HFFc6 (cell line): ENCODE data around the gene MAP3K7. TPM values are rescaled to one million over a fixed set of nuclear protein-coding genes. Genes with fewer than 3 reads are reported as not detected.
A peak's percentile ranks its signal among the peaks of the same experiment; 100 is the strongest.
"Not testable (repeated sequence)": the region's sequence is repeated elsewhere in the genome, so short reads cannot be mapped to it uniquely, and the experiment has no call there.

Source experiments
- DNase-seq: peaks from one replicate; pipeline ENCODE4 v3.0.0-alpha.2; 2018
- H3K27ac Mint-ChIP-seq: 2 replicates; pipeline ENCODE4 v1.8.0; 2020; ENCODE audit warnings: mild to moderate bottlenecking, mixed read lengths
- H3K27me3 Mint-ChIP-seq: 2 replicates; pipeline ENCODE4 v1.8.0; 2021; ENCODE audit warnings: mild to moderate bottlenecking, moderate library complexity, mixed read lengths; ENCODE audit not compliant: insufficient read depth
- H3K36me3 Mint-ChIP-seq: 2 replicates; pipeline ENCODE4 v1.8.0; 2021; ENCODE audit warnings: low read depth, mixed read lengths
- H3K4me1 Mint-ChIP-seq: 2 replicates; pipeline ENCODE4 v1.8.0; 2020; ENCODE audit warnings: low read depth, mixed read lengths
- H3K4me3 Mint-ChIP-seq: 2 replicates; pipeline ENCODE4 v1.8.0; 2020; ENCODE audit warnings: mild to moderate bottlenecking, moderate library complexity, mixed read lengths
- H3K9me3 Mint-ChIP-seq: 2 replicates; pipeline ENCODE4 v1.8.0; 2020; ENCODE audit warnings: mild to moderate bottlenecking, mixed read lengths
- total RNA-seq, 6 experiments: library from RNA; stranded (reverse); fragmentation: NEBNext Ultra II Directional; extraction: Animal tissue kit (Norgen Biotek cat#: 25700); gene quantifications; 2 replicates in 1 of 6; 3 replicates in 5 of 6; pipeline ENCODE4 v1.2.3, GENCODE V29; 2021
- TF ChIP-seq, protein P1 (sequence below): fragments of 200-600 bp; sonication (generic); IDR thresholded peaks from 2 replicates; pipeline ENCODE4 v1.5.0; 2021; ENCODE audit warnings: antibody characterized with exemption, mild to moderate bottlenecking

Gene MAP3K7
- total RNA-seq, 6 experiments from 2014 or later: 27.9 to 35.4 (median 32.1) TPM

DNA sequence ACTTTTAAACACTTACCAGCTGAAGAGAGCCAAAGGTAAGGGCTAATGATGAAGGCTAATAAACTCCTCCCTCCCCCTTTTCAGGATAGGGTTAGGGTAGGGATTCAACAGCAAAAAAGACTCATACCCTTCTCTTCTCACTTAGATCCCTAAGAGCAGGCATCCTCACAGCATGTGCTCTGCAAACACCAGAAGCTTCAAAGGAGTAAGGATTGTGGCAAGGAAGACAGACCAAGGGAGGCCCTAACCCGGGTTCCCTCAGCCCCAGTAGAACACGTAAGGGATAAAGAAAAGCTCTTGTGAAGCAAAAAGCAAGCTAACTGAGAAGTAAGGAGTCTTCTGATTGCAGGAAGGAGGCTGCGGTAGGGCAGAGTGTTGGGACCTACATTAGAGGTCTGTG lies 11.6 kb downstream of the MAP3K7 start:
- TF ChIP-seq, protein P1, sequence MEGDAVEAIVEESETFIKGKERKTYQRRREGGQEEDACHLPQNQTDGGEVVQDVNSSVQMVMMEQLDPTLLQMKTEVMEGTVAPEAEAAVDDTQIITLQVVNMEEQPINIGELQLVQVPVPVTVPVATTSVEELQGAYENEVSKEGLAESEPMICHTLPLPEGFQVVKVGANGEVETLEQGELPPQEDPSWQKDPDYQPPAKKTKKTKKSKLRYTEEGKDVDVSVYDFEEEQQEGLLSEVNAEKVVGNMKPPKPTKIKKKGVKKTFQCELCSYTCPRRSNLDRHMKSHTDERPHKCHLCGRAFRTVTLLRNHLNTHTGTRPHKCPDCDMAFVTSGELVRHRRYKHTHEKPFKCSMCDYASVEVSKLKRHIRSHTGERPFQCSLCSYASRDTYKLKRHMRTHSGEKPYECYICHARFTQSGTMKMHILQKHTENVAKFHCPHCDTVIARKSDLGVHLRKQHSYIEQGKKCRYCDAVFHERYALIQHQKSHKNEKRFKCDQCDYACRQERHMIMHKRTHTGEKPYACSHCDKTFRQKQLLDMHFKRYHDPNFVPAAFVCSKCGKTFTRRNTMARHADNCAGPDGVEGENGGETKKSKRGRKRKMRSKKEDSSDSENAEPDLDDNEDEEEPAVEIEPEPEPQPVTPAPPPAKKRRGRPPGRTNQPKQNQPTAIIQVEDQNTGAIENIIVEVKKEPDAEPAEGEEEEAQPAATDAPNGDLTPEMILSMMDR: no peak
- H3K27me3 Mint-ChIP-seq: no peaks in the 10 kb centered on the region
- H3K4me3 Mint-ChIP-seq: no peak overlapping the region
- peaks cover 10% of the 10 kb centered on the region for H3K4me1 Mint-ChIP-seq
- DNase-seq: no peak
- no peaks in the 10 kb centered on the region for H3K9me3 Mint-ChIP-seq
- H3K36me3 Mint-ChIP-seq: no peaks in the 10 kb centered on the region
- H3K27ac Mint-ChIP-seq: no peak overlapping the region

DNA sequence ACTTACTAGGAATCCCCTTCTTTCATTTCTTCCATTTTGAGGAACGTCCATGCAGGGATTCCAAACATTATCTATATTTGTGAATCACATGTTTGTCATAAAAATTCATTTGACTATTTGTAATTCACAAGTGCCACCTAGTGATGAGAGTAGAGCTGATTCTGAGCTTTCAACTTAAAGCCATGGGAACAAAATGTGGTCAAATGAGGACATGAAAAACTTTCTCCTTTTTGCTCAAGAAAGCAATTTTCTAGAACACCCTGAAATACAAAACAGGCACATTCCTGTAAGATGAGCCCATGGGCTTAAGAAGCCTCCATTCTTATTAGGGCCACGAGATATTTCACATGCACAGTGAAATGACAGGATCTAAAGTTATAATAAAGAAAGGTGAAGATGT lies 12.3 kb downstream of the MAP3K7 start:
- Mint-ChIP-seq H3K4me3 (no peak overlapping the region), H3K36me3 (peaks cover 3% of the 10 kb centered on the region; the same call in 1 of the 2 replicates), H3K9me3 (no peaks in the 10 kb centered on the region), H3K27ac (peak overlapping the region; percentile 60), H3K4me1 (peaks cover 16% of the 10 kb centered on the region), H3K27me3 (peaks cover 1% of the 10 kb centered on the region; the same call in 1 of the 2 replicates)
- TF ChIP-seq, protein P1: peak; percentile 58
- peak; percentile 42 for DNase-seq

DNA sequence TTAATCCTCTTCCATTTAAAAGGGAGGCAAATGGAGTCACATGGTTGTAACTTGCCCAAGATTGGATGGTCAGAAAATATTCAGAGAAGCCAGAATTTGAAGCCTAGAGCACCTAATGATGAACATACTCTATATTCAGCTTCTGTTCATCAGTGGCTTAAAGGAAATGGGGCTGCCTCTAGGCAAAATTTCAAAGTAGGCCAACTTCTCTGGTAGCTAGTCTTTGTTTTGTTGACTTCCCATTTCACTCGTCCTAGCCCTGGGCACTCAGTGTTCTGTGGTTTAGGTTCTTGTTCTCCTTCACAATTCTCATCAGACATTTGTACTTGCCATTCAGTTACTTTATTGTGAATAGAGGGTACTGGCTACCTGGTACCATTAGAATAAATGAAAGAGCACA lies 13.2 kb downstream of the MAP3K7 start:
- peaks cover 1% of the 10 kb centered on the region; the same call in 1 of the 2 replicates for H3K27me3 Mint-ChIP-seq
- no peaks in the 10 kb centered on the region for H3K9me3 Mint-ChIP-seq
- TF ChIP-seq, protein P1: no peak
- DNase-seq: no peak
- peaks cover 7% of the 10 kb centered on the region; the same call in 1 of the 2 replicates for H3K36me3 Mint-ChIP-seq
- H3K4me1 Mint-ChIP-seq: peaks cover 10% of the 10 kb centered on the region
- H3K4me3 Mint-ChIP-seq: no peak overlapping the region
- no peak overlapping the region for H3K27ac Mint-ChIP-seq

DNA sequence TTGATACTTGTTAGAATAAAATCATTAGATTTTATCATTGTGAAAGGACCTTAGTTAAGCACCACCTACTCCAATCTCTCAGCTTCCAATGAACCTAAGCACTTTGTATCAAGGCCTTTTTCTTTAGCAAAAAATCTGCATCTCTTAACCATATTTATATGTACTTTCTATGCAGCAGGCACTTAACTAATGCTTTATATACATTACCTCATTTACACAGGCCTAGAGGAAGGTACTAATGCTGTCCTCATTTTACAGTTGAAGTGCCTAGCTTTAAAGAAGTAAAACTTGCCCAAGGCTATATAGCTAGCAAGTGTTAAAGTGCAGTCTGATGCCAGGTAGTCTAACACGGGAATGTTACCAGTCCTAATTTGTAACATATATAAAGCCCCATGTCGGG lies 14.0 kb downstream of the MAP3K7 start:
- peaks cover 10% of the 10 kb centered on the region for H3K4me1 Mint-ChIP-seq
- H3K4me3 Mint-ChIP-seq: no peak overlapping the region
- TF ChIP-seq, protein P1: no peak
- peaks cover 1% of the 10 kb centered on the region; the same call in 1 of the 2 replicates for H3K27me3 Mint-ChIP-seq
- no peak overlapping the region for H3K27ac Mint-ChIP-seq
- no peak for DNase-seq
- H3K36me3 Mint-ChIP-seq: peaks cover 12% of the 10 kb centered on the region; the same call in 1 of the 2 replicates
- H3K9me3 Mint-ChIP-seq: no peaks in the 10 kb centered on the region

DNA sequence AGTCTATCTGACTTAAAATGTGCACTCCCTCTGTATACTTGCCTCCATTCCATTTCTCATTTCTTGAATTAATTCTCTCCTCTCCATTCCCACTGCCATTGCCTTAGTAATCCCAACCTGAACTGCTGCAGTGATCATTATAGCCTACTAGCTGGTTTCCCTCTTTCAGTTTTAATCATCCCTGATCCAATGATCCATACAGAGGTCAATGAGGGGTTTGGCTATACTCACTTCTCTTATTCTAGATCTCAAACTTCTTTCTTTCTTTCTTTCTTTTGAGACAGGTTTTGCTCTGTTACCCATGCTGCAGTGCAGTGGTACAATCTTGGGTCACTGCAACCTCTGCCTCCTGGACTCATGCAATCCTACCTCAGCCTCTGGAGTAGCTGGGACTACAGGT lies 17.6 kb downstream of the MAP3K7 start:
- Mint-ChIP-seq H3K4me1 (peaks cover 10% of the 10 kb centered on the region), H3K27me3 (peaks cover 1% of the 10 kb centered on the region; the same call in 1 of the 2 replicates), H3K27ac (no peak overlapping the region), H3K9me3 (no peaks in the 10 kb centered on the region), H3K36me3 (peaks cover 37% of the 10 kb centered on the region), H3K4me3 (no peak overlapping the region)
- TF ChIP-seq, protein P1: no peak
- DNase-seq: no peak

DNA sequence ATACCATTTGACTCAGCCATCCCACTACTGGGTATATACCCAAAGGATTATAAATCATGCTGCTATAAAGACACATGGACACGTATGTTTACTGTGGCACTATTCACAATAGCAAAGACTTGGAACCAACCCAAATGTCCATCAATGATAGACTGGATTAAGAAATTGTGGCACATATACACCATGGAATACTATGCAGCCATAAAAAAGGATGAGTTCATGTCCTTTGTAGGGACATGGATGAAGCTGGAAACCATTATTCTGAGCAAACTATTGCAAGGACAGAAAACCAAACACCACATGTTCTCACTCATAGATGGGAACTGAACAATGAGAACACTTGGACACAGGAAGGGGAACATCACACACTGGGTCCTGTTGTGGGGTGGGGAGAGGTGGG lies 19.2 kb downstream of the MAP3K7 start:
- Mint-ChIP-seq H3K36me3 (peaks cover 46% of the 10 kb centered on the region), H3K4me1 (peaks cover 10% of the 10 kb centered on the region)
- not testable (repeated sequence) for DNase-seq, H3K27ac Mint-ChIP-seq, H3K9me3 Mint-ChIP-seq, H3K4me3 Mint-ChIP-seq, H3K27me3 Mint-ChIP-seq

DNA sequence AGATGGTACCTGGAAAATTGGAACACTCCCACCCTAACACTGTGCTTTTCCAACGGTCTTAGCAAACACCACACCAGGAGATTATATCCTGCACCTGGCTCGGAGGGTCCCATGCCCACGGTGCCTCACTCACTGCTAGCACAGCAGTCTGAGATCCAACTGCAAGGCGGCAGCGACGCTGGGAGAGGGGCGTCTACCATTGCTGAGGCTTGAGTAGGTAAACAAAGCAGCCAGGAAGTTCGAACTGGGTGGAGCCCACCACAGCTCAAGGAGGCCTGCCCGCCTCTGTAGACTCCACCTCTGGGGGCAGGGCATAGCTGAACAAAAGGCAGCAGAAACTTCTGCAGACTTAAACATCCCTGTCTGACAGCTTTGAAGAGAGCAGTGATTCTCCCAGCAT lies 24.5 kb downstream of the MAP3K7 start:
- H3K4me3 Mint-ChIP-seq, H3K4me1 Mint-ChIP-seq, H3K9me3 Mint-ChIP-seq: not testable (repeated sequence)

More for the DNA sequence above, 24.5 kb downstream of the MAP3K7 start:
- DNase-seq, H3K27me3 Mint-ChIP-seq, H3K27ac Mint-ChIP-seq: not testable (repeated sequence)
- H3K36me3 Mint-ChIP-seq: peaks cover 39% of the 10 kb centered on the region
